A673 (cell line): ENCODE data around the gene SRCIN1. TPM values are rescaled to one million over a fixed set of nuclear protein-coding genes. Genes with fewer than 3 reads are reported as not detected.

ENCODE experiments used
- BruUV-seq: library from RNA; stranded (reverse); fragments of 400-500 nt; replicated peaks from 2 replicates; lab custom pipeline; 2021; lab: Mats Ljungman, UMichigan
- CTCF ChIA-PET: fragments of 300-600 bp; sonication (Branson Sonifier 250); formaldehyde crosslinking; loops from one replicate; lab custom pipeline; 2022; ENCODE audit warnings: antibody characterized with exemption; lab: Charles Lee
- POLR2A ChIA-PET: fragments of 300-600 bp; sonication (Branson Sonifier 250); formaldehyde crosslinking; loops from one replicate; lab custom pipeline; 2022; ENCODE audit warnings: antibody characterized with exemption; ENCODE audit not compliant: low non-redundant PET; lab: Charles Lee
- DNase-seq: peaks from one replicate; pipeline ENCODE4 v3.0.0-alpha.2; 2015; ENCODE audit warnings: low spot score
- H3K27ac ChIP-seq: fragments of 200-600 bp; sonication (generic); 2 replicates; pipeline ENCODE4 v1.5.1; 2016; ENCODE audit warnings: mixed run types, low read depth, mild to moderate bottlenecking, mixed read lengths, antibody characterized with exemption, low read length; ENCODE audit not compliant: poor library complexity, severe bottlenecking
- H3K27me3 ChIP-seq: fragments of 200-600 bp; sonication (generic); replicated peaks from 2 replicates; pipeline ENCODE4 v1.6.1; 2017; ENCODE audit warnings: mixed run types, low read depth, mild to moderate bottlenecking, mixed read lengths, antibody characterized with exemption, low read length; ENCODE audit not compliant: insufficient read depth, poor library complexity
- H3K36me3 ChIP-seq: fragments of 200-600 bp; sonication (generic); 2 replicates; pipeline ENCODE4 v1.6.1; 2016; ENCODE audit warnings: mixed run types, mild to moderate bottlenecking, mixed read lengths, antibody characterized with exemption, low read length; ENCODE audit not compliant: insufficient read depth, poor library complexity, severe bottlenecking
- H3K4me1 ChIP-seq: fragments of 200-600 bp; sonication (generic); 2 replicates; pipeline ENCODE4 v1.6.1; 2017; ENCODE audit warnings: mixed run types, mild to moderate bottlenecking, mixed read lengths, antibody characterized with exemption, low read length; ENCODE audit not compliant: insufficient read depth, poor library complexity, severe bottlenecking
- H3K4me3 ChIP-seq: fragments of 200-600 bp; sonication (generic); 2 replicates; pipeline ENCODE4 v1.5.1; 2016; ENCODE audit warnings: low read depth, mixed run types, mild to moderate bottlenecking, mixed read lengths, low read length; ENCODE audit not compliant: poor library complexity, severe bottlenecking
- H3K9me3 ChIP-seq: fragments of 200-600 bp; sonication (generic); 2 replicates; pipeline ENCODE4 v1.6.1; 2016; ENCODE audit warnings: mixed run types, low read depth, mild to moderate bottlenecking, mixed read lengths, antibody characterized with exemption, low read length; ENCODE audit not compliant: poor library complexity, severe bottlenecking
- CTCF ChIP-seq: fragments of 300-800, 200-600 bp; sonication (generic); conservative IDR thresholded peaks from 2 replicates; pipeline ENCODE4 v1.5.1; 2017; ENCODE audit warnings: low read depth, mild to moderate bottlenecking, antibody characterized with exemption, low read length, moderate library complexity, mixed read lengths
- EZH2 ChIP-seq: fragments of 200-600 bp; sonication (generic); IDR thresholded peaks from 2 replicates; pipeline ENCODE4 v1.6.1; 2017; ENCODE audit warnings: borderline replicate concordance, low read depth, mild to moderate bottlenecking, mixed read lengths, antibody characterized with exemption, low read length; ENCODE audit not compliant: poor library complexity, severe bottlenecking
- intact Hi-C: fragments of 100-400 bp; cut with micrococcal nuclease; formaldehyde crosslinking; loops from one replicate; pipeline ENCODE4 v1.10.0; 2022; ENCODE audit not compliant: unreplicated experiment
- total RNA-seq: library from RNA; stranded (reverse); gene quantifications from 2 replicates; pipeline ENCODE4 v1.2.3, GENCODE V29; 2021

SRCIN1 gene
- total RNA-seq, 1 experiment from 2014 or later, result 1.6 TPM

- H3K27me3 ChIP-seq, result no peaks in the 10 kb centered on the region
- no peak for DNase-seq
- CTCF ChIA-PET, result interaction anchor here (0.9 kb wide), 1 partner anchor 141 kb away, joined by 3 read pairs; no protein-coding TSS in a partner anchor
- H3K9me3 ChIP-seq, result no peaks in the 10 kb centered on the region
- H3K4me1 ChIP-seq, result peaks cover 4% of the 10 kb centered on the region
- H3K4me3 ChIP-seq, result no peak overlapping the region
- TF ChIP-seq CTCF, result no peak
- no peak for TF ChIP-seq EZH2
- intact Hi-C loops, result no loop called here
- POLR2A ChIA-PET, result no interaction called here
- H3K27ac ChIP-seq, result no peak overlapping the region
- BruUV-seq, result no TSS peak
- H3K36me3 ChIP-seq, result no peaks in the 10 kb centered on the region
Measured at GRCh38 chr17:38564869-38565268, 40.9 kb downstream of the SRCIN1 start.

GRCh38 chr17:38564254-38564837 is 41.4 kb downstream of the SRCIN1 start:
- no peak for DNase-seq
- no TSS peak for BruUV-seq
- H3K36me3 ChIP-seq, result no peaks in the 10 kb centered on the region
- H3K4me1 ChIP-seq, result peaks cover 8% of the 10 kb centered on the region
- POLR2A ChIA-PET, result no interaction called here
- no peak overlapping the region for H3K4me3 ChIP-seq
- H3K9me3 ChIP-seq, result no peaks in the 10 kb centered on the region
- intact Hi-C loops, result no loop called here
- H3K27ac ChIP-seq, result no peak overlapping the region
- TF ChIP-seq CTCF, result no peak
- no peak for TF ChIP-seq EZH2
- CTCF ChIA-PET, result no interaction called here
- no peaks in the 10 kb centered on the region for H3K27me3 ChIP-seq

DNA sequence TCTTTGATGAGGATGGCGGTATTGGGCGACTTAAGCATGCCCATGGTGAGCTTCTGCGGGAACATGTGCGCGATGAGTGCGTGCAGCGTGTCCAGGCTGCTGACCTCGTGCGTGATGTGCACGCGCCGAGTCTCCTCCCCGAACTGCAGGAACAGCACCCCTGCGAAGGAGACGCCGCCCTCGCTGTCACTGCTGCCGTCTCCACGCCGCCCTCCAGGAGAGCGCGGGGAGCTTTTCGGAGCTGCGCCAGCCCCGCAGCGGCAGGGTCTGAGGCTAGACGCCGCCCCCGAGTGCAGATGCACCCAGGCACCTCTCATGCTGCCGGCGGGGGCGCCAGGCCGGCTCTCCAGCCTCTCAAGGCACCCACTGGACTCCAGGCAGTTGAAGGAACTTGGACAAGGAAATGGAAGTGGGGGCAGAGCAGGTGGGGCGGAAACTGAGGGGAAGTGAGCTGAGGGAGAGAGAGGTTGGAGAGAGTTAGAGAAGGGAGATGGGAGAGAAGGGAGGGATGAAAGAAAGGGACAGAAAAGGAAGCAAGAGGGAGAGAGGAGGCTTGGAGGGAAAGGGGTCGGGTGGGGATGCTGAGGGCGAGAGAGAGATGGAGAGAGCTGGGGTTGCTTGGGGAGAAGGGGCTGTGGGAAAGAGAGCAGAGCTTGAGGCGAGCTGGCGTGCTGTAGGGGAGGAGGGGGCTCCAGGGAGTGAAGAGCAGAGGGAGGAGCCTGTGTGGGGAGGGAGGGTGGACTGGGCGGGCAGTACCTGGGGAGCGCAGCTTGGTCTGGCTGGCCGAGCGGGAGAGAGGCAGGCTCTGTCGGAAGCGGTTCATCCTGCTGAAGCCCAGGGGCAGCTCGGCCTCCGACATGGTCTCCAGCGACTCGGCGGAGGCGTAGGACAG is 42.1 kb downstream of the SRCIN1 start:
- POLR2A ChIA-PET, result no interaction called here

More for the DNA sequence above, 42.1 kb downstream of the SRCIN1 start:
- intact Hi-C loops, result no loop called here
- no peak for DNase-seq
- no TSS peak for BruUV-seq
- CTCF ChIA-PET, result interaction anchor here (0.5 kb wide), 1 partner anchor 17 kb away, joined by 5 read pairs; no protein-coding TSS in a partner anchor
- Histone ChIP-seq H3K36me3 (no peaks in the 10 kb centered on the region), H3K4me3 (no peak overlapping the region), H3K4me1 (peaks cover 8% of the 10 kb centered on the region), H3K27me3 (no peaks in the 10 kb centered on the region), H3K9me3 (no peaks in the 10 kb centered on the region), H3K27ac (no peak overlapping the region)
- no peak for TF ChIP-seq EZH2
- TF ChIP-seq CTCF, result no peak
